ENCODE data around the gene CLIP1. TPM values are rescaled to one million over a fixed set of nuclear protein-coding genes. Genes with fewer than 3 reads are reported as not detected.

The CLIP1 gene
- polyA plus RNA-seq, 1 of the 3 experiments (the other 2 are of a cell fraction), result 33.9 TPM

GRCh38 chr12:122348505-122348904 lies 74.0 kb downstream of the CLIP1 start:
- no peak for DNase-seq
- no peak overlapping the region for H3K4me3 ChIP-seq (ENCODE audit: low read depth in 2 of 2, low read length in 1 of 2)
- WGBS (ENCODE audit: low lambda C conversion rate), result 91% methylated on average over 4 of the region's 4 CpGs
- H3F3A ChIP-seq (replicated peaks; ENCODE audit: insufficient read depth), result peaks cover 19% of the 10 kb centered on the region
- no peaks in the 10 kb centered on the region; a peak in 1 of 4 replicates for H3K4me1 ChIP-seq (ENCODE audit: control insufficient read depth in 1 of 2, insufficient read depth in 2 of 2, low read depth in 1 of 2, low read length in 1 of 2)
- TF ChIP-seq ELF1 (IDR thresholded peaks at IDR 0.05), result no peak
- no peak for TF ChIP-seq NRF1 (IDR thresholded peaks at IDR 0.05; ENCODE audit: low read depth, low read length)
- no peak for TF ChIP-seq RCOR1 (IDR thresholded peaks at IDR 0.05; ENCODE audit: low read length)
- TF ChIP-seq TAF1 (IDR thresholded peaks at IDR 0.05; ENCODE audit: borderline replicate concordance, low read depth, low read length), result no peak
- no peak for TF ChIP-seq FOXM1 (IDR thresholded peaks at IDR 0.05; ENCODE audit: low read depth)
- TF ChIP-seq EZH2phosphoT487 (IDR thresholded peaks at IDR 0.05; ENCODE audit: borderline replicate concordance, low read depth), result no peak
- no peak for TF ChIP-seq GABPA (IDR thresholded peaks at IDR 0.05; ENCODE audit: low read depth)
- TF ChIP-seq GATA2 (CRISPR knock-in tag; IDR thresholded peaks at IDR 0.05), result no peak
- TF ChIP-seq SMC3 (IDR thresholded peaks at IDR 0.05; ENCODE audit: low read depth, low read length), result no peak
- TF ChIP-seq FOXJ3 (CRISPR knock-in tag; IDR thresholded peaks at IDR 0.05), result no peak
- no peak for TF ChIP-seq EP300 (IDR thresholded peaks at IDR 0.05; ENCODE audit: borderline replicate concordance in 1 of 2, low read depth in 1 of 2, low read length in 1 of 2)
- TF ChIP-seq MAX (IDR thresholded peaks at IDR 0.05; ENCODE audit: low read depth), result no peak
- TF ChIP-seq TEAD4 (IDR thresholded peaks at IDR 0.05; ENCODE audit: borderline replicate concordance, insufficient read depth), result no peak
- no peaks in the 10 kb centered on the region for H3K9me3 ChIP-seq
- no peaks in the 10 kb centered on the region for H3K27me3 ChIP-seq (ENCODE audit: insufficient read depth)
- H3K79me2 ChIP-seq (ENCODE audit: insufficient read depth), result no peaks in the 10 kb centered on the region
- H3K27ac ChIP-seq (ENCODE audit: low read depth in 2 of 2, low read length in 1 of 2), result no peak overlapping the region
- ChIA-PET CTCF (interaction anchor here (0.9 to 4.5 kb wide), 5 partner anchors 7 to 294 kb away, joined by 3 to 19 read pairs (median 4); no protein-coding TSS in a partner anchor), POLR2A (no interaction called here)
- no peaks in the 10 kb centered on the region for H3K9me2 ChIP-seq
- 0 out of 2 replicates have a peak, but pooled peaks cover 3% of the 10 kb centered on the region for H4K20me1 ChIP-seq (ENCODE audit: insufficient read depth)
- H3K4me2 ChIP-seq, result no peak overlapping the region
- no peak overlapping the region for H2AFZ ChIP-seq (ENCODE audit: low read depth)
- H3K36me3 ChIP-seq (replicated peaks in 1 of 2; ENCODE audit: control insufficient read depth in 1 of 2, insufficient read depth in 2 of 2, low read length in 1 of 2), result peaks cover 8 to 43% of the 10 kb centered on the region in 2 experiments
- H3K9ac ChIP-seq, result no peak overlapping the region

GRCh38 chr12:122346054-122346453 lies 76.4 kb downstream of the CLIP1 start:
- Histone ChIP-seq H4K20me1 (ENCODE audit: insufficient read depth) (0 out of 2 replicates have a peak, but pooled peaks cover 3% of the 10 kb centered on the region), H3K4me3 (ENCODE audit: low read depth in 2 of 2, low read length in 1 of 2) (no peak overlapping the region), H3K27ac (ENCODE audit: low read depth in 2 of 2, low read length in 1 of 2) (no peak overlapping the region), H3K79me2 (ENCODE audit: insufficient read depth) (no peaks in the 10 kb centered on the region), H2AFZ (ENCODE audit: low read depth) (no peak overlapping the region), H3K9me2 (no peaks in the 10 kb centered on the region), H3K4me2 (no peak overlapping the region), H3K9me3 (no peaks in the 10 kb centered on the region), H3K9ac (no peak overlapping the region), H3K36me3 (replicated peaks in 1 of 2; ENCODE audit: control insufficient read depth in 1 of 2, insufficient read depth in 2 of 2, low read length in 1 of 2) (peaks cover 10 to 32% of the 10 kb centered on the region in 2 experiments), H3K27me3 (ENCODE audit: insufficient read depth) (no peaks in the 10 kb centered on the region), H3K4me1 (ENCODE audit: control insufficient read depth in 1 of 2, insufficient read depth in 2 of 2, low read depth in 1 of 2, low read length in 1 of 2) (no peaks in the 10 kb centered on the region; a peak in 1 of 4 replicates), H3F3A (replicated peaks; ENCODE audit: insufficient read depth) (peaks cover 17% of the 10 kb centered on the region)
- TF ChIP-seq RXRA (IDR thresholded peaks at IDR 0.05; ENCODE audit: borderline replicate concordance, low read depth), result no peak
- TF ChIP-seq MXI1 (IDR thresholded peaks at IDR 0.05; ENCODE audit: low read depth, low read length), result no peak
- no peak for TF ChIP-seq CHD2 (IDR thresholded peaks at IDR 0.05; ENCODE audit: low read length, partially characterized antibody)
- WGBS (ENCODE audit: low lambda C conversion rate), result 98% methylated on average over 5 of the region's 5 CpGs
- no peak for DNase-seq
- CTCF ChIA-PET, result interaction anchor here (0.5 to 4.5 kb wide), 2 partner anchors 10 to 195 kb away, joined by 3 to 19 read pairs; no protein-coding TSS in a partner anchor
- POLR2A ChIA-PET, result no interaction called here
